ENCODE data around the gene CACNG4. TPM values are rescaled to one million over a fixed set of nuclear protein-coding genes. Genes with fewer than 3 reads are reported as not detected.

The CACNG4 gene
- polyA plus RNA-seq, 1 donor from 2014 or later, result 32.9 TPM

GRCh38 chr17:67044940-67045339, 80.4 kb downstream of the CACNG4 start:
- TF ChIP-seq MXI1 (conservative IDR thresholded peaks at IDR 0.05; ENCODE audit: poor library complexity, severe bottlenecking) (no peak), TAF1 (IDR thresholded peaks at IDR 0.05; ENCODE audit: low read depth) (no peak), EP300 (conservative IDR thresholded peaks at IDR 0.05; ENCODE audit: poor library complexity, severe bottlenecking) (no peak), EZH2 (IDR thresholded peaks at IDR 0.05; ENCODE audit: borderline replicate concordance, insufficient read depth, low read length, poor library complexity, severe bottlenecking) (no peak), POLR2AphosphoS5 (IDR thresholded peaks at IDR 0.05) (no peak), RAD21 (conservative IDR thresholded peaks at IDR 0.05) (no peak)
- TF ChIP-seq, protein P1, sequence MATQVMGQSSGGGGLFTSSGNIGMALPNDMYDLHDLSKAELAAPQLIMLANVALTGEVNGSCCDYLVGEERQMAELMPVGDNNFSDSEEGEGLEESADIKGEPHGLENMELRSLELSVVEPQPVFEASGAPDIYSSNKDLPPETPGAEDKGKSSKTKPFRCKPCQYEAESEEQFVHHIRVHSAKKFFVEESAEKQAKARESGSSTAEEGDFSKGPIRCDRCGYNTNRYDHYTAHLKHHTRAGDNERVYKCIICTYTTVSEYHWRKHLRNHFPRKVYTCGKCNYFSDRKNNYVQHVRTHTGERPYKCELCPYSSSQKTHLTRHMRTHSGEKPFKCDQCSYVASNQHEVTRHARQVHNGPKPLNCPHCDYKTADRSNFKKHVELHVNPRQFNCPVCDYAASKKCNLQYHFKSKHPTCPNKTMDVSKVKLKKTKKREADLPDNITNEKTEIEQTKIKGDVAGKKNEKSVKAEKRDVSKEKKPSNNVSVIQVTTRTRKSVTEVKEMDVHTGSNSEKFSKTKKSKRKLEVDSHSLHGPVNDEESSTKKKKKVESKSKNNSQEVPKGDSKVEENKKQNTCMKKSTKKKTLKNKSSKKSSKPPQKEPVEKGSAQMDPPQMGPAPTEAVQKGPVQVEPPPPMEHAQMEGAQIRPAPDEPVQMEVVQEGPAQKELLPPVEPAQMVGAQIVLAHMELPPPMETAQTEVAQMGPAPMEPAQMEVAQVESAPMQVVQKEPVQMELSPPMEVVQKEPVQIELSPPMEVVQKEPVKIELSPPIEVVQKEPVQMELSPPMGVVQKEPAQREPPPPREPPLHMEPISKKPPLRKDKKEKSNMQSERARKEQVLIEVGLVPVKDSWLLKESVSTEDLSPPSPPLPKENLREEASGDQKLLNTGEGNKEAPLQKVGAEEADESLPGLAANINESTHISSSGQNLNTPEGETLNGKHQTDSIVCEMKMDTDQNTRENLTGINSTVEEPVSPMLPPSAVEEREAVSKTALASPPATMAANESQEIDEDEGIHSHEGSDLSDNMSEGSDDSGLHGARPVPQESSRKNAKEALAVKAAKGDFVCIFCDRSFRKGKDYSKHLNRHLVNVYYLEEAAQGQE (IDR thresholded peaks at IDR 0.05; ENCODE audit: borderline replicate concordance), result no peak
- Histone ChIP-seq H3K4me2 (ENCODE audit: low read length) (no peak overlapping the region), H2AFZ (ENCODE audit: low read depth, low read length) (no peak overlapping the region), H3K36me3 (ENCODE audit: insufficient read depth, low read length) (no peaks in the 10 kb centered on the region), H3K4me3 (ENCODE audit: low read length) (no peak overlapping the region), H3K9ac (ENCODE audit: low read length) (no peak overlapping the region), H3K79me2 (replicated peaks; ENCODE audit: insufficient read depth, low read length) (no peaks in the 10 kb centered on the region), H3K27ac (ENCODE audit: low read length) (no peak overlapping the region), H3K27me3 (ENCODE audit: insufficient read depth, low read depth, low read length) (no peaks in the 10 kb centered on the region), H4K20me1 (ENCODE audit: insufficient read depth) (no peaks in the 10 kb centered on the region), H3F3A (ENCODE audit: insufficient read depth, low read length, poor library complexity, severe bottlenecking) (no peaks in the 10 kb centered on the region), H3K9me2 (ENCODE audit: insufficient read depth, low read length) (no peaks in the 10 kb centered on the region), H3K9me3 (ENCODE audit: low read length) (peaks cover 8% of the 10 kb centered on the region)

DNA sequence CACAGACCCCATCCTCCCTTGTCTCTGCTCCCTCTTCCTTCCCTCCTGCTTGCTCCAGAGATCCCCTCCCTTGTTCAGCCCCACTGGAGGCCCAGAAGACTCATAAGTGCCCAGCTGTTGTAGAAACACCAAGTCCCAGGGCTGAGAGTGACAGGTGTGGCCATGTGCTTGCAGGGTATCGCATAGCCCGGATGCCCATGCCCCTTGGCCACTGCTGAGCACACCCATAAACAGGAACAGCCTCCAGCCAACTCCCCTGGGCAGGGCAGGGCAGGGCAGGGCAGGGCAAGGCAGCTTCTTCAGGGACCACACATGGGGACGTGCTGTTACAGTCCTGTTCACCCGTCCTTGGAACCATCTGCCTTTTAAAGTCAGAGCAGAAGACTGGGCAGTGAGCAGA, 81.9 kb downstream of the CACNG4 start:
- Histone ChIP-seq H2AFZ (ENCODE audit: low read depth, low read length) (no peak overlapping the region), H3K4me2 (ENCODE audit: low read length) (no peak overlapping the region), H3K9me2 (ENCODE audit: insufficient read depth, low read length) (no peaks in the 10 kb centered on the region), H3K27me3 (ENCODE audit: insufficient read depth, low read depth, low read length) (no peaks in the 10 kb centered on the region), H4K20me1 (ENCODE audit: insufficient read depth) (no peaks in the 10 kb centered on the region), H3K9ac (ENCODE audit: low read length) (no peak overlapping the region), H3K4me3 (ENCODE audit: low read length) (no peak overlapping the region), H3F3A (ENCODE audit: insufficient read depth, low read length, poor library complexity, severe bottlenecking) (no peaks in the 10 kb centered on the region), H3K27ac (ENCODE audit: low read length) (no peak overlapping the region), H3K79me2 (replicated peaks; ENCODE audit: insufficient read depth, low read length) (no peaks in the 10 kb centered on the region), H3K9me3 (ENCODE audit: low read length) (peaks cover 8% of the 10 kb centered on the region), H3K36me3 (ENCODE audit: insufficient read depth, low read length) (no peaks in the 10 kb centered on the region)
- no peak for TF ChIP-seq TAF1 (IDR thresholded peaks at IDR 0.05; ENCODE audit: low read depth)
- no peak for TF ChIP-seq RAD21 (conservative IDR thresholded peaks at IDR 0.05)
- TF ChIP-seq EP300 (conservative IDR thresholded peaks at IDR 0.05; ENCODE audit: poor library complexity, severe bottlenecking), result no peak
- TF ChIP-seq, protein P2, sequence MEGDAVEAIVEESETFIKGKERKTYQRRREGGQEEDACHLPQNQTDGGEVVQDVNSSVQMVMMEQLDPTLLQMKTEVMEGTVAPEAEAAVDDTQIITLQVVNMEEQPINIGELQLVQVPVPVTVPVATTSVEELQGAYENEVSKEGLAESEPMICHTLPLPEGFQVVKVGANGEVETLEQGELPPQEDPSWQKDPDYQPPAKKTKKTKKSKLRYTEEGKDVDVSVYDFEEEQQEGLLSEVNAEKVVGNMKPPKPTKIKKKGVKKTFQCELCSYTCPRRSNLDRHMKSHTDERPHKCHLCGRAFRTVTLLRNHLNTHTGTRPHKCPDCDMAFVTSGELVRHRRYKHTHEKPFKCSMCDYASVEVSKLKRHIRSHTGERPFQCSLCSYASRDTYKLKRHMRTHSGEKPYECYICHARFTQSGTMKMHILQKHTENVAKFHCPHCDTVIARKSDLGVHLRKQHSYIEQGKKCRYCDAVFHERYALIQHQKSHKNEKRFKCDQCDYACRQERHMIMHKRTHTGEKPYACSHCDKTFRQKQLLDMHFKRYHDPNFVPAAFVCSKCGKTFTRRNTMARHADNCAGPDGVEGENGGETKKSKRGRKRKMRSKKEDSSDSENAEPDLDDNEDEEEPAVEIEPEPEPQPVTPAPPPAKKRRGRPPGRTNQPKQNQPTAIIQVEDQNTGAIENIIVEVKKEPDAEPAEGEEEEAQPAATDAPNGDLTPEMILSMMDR (IDR thresholded peaks at IDR 0.05; ENCODE audit: poor library complexity, severe bottlenecking), result no peak
- TF ChIP-seq EZH2 (IDR thresholded peaks at IDR 0.05; ENCODE audit: borderline replicate concordance, insufficient read depth, low read length, poor library complexity, severe bottlenecking), result no peak

- Histone ChIP-seq H3K4me3 (ENCODE audit: low read length) (no peak overlapping the region), H3F3A (ENCODE audit: insufficient read depth, low read length, poor library complexity, severe bottlenecking) (no peaks in the 10 kb centered on the region), H2AFZ (ENCODE audit: low read depth, low read length) (no peak overlapping the region), H3K9ac (ENCODE audit: low read length) (no peak overlapping the region), H3K27ac (ENCODE audit: low read length) (no peak overlapping the region), H3K79me2 (replicated peaks; ENCODE audit: insufficient read depth, low read length) (no peaks in the 10 kb centered on the region), H3K4me2 (ENCODE audit: low read length) (no peak overlapping the region), H3K36me3 (ENCODE audit: insufficient read depth, low read length) (no peaks in the 10 kb centered on the region), H3K27me3 (ENCODE audit: insufficient read depth, low read depth, low read length) (no peaks in the 10 kb centered on the region), H3K9me2 (ENCODE audit: insufficient read depth, low read length) (no peaks in the 10 kb centered on the region), H4K20me1 (ENCODE audit: insufficient read depth) (no peaks in the 10 kb centered on the region), H3K9me3 (ENCODE audit: low read length) (peaks cover 8% of the 10 kb centered on the region)
- TF ChIP-seq EZH2 (IDR thresholded peaks at IDR 0.05; ENCODE audit: borderline replicate concordance, insufficient read depth, low read length, poor library complexity, severe bottlenecking) (no peak), SMC3 (conservative IDR thresholded peaks at IDR 0.05; ENCODE audit: poor library complexity) (no peak), MXI1 (conservative IDR thresholded peaks at IDR 0.05; ENCODE audit: poor library complexity, severe bottlenecking) (no peak), EP300 (conservative IDR thresholded peaks at IDR 0.05; ENCODE audit: poor library complexity, severe bottlenecking) (no peak), TAF1 (IDR thresholded peaks at IDR 0.05; ENCODE audit: low read depth) (no peak)
- TF ChIP-seq, protein P1 (IDR thresholded peaks at IDR 0.05; ENCODE audit: borderline replicate concordance), result no peak
- TF ChIP-seq, protein P2 (IDR thresholded peaks at IDR 0.05; ENCODE audit: poor library complexity, severe bottlenecking), result no peak
Measured at GRCh38 chr17:67047382-67047781, 82.9 kb downstream of the CACNG4 start.

All from neural cell (in vitro differentiated cells).